DMS153 treated with DMSO at 0.1 percent for 48 hours (cell line): ENCODE results near the gene GSE1.

Source experiments
- DNase-seq: peaks from one replicate; lab custom pipeline; 2025; ENCODE audit not compliant: unreplicated experiment; lab: John Stamatoyannopoulos, UW

The GSE1 gene

DNA sequence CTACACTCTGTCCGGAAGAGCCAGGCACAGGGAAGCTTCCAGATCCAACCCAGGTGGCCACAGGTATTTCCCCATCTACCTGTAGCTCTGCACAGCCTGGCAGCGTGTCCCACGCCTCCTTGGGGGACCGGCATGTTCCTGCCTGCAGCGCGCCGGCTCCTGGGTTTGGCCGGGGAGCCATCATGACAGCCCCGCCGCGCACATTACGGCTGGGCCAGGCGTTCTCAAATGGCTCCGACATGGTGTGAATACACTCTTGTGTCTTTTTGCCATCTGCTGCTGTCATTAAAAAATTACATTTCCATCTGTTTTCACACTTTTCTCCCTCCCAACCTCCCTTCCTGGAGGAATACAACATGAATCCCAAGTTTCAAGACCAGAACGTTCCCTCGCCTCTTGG, 83.7 kb downstream of the GSE1 start:
- DNase-seq: no peak

DNA sequence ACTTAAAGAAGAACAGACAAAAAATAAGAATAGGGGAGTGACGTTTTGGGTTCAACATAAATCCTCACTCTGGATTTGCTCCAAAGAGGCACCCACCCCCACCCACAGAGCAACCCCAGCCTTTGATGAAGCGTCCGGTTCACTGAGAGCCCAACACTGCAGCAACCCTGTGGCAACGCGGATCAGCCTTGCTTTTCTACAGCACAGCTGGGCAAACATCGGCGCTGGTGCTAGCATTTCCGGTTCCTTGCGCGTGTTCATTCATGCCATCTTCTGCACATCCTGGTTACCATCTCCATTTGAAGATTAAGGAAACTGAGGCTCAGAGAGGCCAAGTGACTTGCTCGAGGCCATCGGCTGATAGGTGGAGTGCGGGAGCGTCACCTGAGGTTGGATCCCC, 84.3 kb downstream of the GSE1 start:
- peak; percentile 77 for DNase-seq

DNA sequence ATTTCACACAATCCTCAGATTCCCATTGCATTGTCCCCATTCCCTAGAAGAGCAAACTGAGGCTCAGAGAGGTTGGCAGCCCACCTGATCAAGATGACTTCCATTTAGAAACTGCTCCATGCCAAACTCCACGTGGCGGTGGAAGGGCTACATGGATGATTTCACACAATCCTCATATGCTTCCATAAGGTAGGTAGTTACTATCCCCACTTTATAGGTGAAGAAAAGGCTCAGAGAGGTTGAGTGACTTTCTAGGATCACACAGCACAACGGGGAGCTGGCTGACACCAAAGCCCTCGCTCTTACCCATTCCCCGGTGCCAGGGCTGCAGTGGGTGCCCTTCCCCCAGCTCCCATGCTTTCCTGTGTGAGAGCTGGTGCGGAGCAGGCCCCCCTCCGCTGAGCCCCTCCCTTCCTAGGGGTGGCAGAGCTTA, 85.4 kb downstream of the GSE1 start:
- DNase-seq: no peak

DNA sequence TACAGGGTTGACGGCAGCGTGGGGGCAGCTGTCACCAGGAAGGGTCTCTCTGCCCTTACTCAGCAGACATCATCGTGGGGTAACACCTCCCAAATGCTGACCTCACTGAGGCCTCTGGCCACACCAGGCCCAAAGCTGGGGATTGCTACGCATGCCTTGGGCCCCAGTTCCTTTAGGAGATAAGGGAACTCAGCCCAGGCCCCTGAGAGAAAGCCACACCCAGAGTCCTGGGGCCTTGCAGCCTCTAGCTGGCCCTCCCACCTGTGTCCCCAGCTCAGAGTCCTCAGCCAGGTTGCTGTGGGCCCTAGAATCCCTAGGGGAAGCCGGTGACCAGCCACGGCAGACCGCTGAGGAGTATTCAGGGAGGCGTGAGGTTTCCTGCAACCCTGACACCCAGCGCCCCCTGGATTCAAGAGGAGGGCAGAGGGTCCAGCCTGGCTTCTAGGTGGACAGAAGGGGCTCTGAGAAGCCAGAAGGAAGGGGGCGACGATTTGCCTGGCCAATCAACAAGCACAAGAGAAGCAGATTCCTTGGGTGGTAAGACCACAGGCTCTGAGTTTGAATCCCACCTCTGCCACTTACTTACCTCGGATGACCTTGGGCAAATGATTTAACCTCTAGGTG, 85.9 kb downstream of the GSE1 start:
- DNase-seq: no peak

DNA sequence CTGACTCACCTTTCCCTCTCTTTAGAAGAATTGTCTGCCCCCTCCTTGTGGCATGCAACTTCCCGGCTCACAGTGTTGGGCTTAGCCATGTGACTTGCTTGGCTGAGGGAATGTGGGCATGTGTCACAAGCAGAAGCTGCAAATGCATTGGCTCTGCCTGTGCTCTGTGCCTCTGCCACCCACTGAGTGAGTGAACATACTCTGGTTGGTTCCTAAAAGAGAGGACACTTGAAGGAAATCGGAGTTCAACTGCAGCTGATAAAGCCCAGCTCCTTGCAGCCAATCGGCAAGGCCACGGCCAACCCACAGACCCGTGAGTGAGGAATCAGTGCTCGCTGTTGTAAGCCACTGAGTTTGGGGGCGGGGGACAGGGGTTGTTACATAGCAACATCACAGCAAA, 86.5 kb downstream of the GSE1 start:
- DNase-seq: no peak

DNA sequence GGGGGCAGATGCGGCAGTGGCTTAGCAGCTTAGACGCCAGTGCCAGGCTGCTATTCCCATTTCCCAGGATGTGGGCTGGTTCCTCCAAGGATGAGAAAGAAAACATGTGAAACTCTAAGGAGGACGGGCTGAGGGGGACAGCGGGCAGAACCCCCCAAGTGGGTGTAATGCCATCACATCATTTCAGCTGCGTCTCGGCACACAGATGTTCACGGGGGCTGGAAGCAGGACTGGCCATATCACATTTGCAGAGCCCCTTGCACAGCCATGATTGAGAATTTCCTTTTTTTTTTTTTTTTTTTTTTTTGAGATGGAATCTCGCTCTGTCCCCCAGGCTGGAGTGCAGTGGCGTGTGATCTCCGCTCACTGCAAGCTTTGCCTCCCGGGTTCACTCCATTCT, 90.9 kb downstream of the GSE1 start:
- no peak for DNase-seq

DNA sequence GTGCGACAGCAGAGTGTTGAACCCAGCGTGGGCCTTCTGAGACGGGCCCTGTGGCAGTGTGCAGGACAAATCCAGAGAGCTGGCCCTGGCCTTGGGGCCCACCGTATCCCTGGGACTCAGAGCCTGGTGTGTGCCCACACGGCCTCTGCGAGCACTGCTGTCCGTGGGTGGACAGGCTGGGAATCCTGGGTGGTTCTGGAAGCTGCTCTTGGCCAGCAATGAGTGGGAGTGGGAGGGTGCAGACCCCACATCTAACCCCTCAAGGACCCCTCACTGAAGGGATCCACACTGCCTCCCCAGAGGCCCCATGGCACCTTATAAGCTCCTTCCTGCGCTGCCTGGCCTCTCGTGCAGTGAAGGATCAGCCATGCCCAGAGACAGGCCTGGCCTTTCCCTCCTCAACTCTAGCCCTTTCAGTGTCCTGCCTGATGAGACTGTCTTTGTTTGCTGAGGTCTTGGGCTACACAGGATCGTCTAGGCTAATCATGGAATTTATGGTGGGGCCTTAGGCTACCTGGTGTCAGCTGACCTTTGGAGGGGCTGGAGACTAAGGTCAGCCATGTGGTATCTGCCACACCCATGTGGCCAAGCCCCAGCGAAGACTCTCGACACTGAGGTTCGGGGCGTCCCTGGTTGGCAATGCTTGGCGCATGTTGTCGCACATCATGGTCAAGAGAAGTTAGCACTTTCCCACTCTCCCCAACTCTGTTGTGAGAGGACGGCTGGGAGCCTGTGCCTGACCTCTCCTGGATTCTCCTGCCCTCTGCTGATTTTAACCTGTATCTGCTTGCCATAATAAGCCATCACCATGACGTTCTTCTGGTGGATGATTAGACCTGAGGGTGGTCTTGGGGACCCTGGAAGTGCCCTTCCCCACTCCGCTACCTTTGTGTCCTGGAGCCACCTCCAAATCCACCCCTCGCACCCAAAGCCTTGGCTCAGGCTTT, 92.1 kb downstream of the GSE1 start:
- no peak for DNase-seq

DNA sequence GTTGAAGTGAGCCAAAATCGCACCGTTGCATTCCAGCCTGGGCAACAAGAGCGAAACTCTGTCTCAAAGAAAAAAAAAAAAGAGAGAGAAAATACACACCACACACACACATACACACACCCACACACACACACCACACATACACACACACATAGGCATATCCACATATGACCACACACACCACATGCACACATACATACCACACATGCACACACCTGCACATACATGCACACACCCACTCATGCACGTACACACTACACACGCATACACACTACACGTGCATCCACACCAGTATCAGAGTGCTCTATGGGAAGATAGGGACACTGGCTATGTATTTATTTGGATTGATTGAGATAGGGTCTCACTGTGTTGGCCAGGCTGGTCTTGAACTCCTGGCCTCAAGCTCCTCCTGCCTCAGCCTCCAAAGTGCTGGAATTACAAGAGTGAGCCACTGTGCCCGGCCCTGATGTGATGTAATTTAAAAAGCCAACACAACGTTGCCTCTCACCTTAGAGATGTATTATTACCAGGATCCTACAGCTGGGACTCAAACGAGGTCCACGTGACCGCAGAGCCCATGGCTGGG, 93.4 kb downstream of the GSE1 start:
- DNase-seq: no peak

DNA sequence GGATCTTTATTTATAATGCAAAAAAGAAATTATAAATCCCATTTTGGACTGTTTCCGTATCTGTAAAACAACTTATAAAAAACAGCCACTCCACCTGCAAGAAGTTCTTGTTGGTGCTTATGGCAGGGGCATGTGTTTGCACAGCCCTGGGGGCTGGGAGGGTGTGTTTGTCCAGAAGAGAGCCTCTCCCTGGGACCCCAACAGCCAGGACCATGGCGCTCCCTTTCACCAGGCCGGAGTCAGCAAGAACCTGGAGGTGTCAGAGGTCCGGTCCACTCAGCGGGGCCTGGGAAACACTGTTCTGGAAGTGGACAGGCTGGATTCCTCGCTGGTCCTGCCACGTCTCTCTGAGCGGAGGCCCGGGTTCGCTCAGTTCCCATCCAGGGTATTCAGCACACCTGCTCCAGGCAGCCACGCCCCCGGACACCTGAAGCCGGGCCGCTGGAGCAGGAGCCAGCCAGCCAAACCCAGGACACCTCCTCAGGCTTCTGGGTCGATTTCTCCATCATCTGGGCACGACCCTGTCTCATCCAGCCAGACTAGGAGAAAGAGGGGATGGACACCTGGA, 94.5 kb downstream of the GSE1 start:
- DNase-seq: peak; percentile 28

DNA sequence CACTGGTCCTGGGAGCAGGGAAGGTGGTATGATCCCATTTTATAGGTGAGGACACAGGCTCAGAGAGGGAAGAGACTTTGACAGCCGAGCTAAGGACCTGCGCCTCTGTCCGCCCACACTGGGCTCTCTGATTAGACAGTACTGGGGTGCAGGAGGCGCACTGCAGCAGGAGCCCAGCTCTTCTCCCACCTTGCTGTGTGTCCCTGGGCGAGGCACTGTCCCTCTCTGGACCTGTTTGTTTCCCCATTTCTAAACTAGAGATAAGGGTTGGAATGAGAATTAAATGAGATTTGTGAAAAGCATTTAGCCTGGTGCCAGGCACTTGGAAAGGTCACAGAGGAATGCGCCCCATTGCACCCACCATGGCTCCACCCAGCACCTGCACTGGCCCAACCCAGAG, 95.2 kb downstream of the GSE1 start:
- no peak for DNase-seq

DNA sequence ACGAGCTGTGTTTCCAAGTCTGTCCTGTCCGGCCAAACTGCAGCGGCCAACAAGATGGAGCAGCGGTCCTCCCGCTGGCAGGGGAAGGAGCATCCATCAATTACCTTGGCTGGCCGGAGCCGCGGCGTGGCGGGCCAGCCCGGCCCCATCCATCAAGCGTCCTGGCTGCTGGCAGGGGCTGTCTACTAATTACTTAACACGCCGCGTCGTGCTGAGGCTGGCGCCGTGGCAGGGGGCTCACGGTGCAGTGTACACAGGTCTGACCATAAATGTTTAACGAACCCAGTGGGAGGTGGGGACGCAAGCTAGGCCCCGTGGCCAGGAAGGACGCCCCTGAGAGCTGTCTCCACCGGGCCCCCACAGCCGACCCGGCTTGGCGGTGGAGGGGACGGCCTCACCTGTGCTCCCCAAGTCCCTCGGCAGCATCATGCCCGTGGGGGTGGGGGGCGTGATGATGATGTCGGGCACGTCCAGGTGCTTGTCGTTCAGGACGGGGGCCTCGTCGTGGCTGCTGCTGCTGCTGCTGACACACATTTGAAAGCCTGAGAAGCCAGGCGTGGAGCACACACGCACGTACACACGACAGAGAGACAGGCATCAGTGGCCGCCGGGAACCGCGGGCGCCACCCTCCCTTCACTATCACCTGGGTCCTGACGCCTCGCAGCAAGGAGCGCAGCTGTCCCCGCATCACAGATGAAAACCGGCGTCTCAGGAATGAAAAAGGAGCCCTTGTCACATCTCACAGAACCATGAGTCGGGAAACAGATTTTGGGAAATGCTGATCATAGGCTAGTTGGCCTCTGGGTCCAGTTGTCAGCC, 96.9 kb downstream of the GSE1 start:
- DNase-seq: peak; percentile 40

DNA sequence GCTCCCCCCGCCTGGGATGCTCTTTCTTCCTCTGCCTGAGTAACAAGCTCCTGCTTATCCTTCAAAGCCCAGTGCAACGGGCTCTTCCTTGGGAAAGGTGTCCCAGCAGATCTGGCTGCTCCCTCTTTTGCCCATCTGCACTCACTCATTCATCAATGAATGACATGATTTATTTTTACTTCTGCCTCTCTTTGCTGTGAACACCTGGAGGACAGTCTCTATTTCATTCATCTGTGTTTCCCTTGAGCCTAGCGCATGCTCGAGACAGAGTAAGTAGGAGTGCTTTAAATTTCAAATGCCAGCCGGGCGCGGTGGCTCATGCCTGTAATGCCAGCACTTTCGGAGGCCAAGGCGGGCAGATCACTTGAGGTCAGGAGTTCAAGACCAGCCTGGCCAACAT, 97.6 kb downstream of the GSE1 start:
- peak; percentile 55 for DNase-seq

DNA sequence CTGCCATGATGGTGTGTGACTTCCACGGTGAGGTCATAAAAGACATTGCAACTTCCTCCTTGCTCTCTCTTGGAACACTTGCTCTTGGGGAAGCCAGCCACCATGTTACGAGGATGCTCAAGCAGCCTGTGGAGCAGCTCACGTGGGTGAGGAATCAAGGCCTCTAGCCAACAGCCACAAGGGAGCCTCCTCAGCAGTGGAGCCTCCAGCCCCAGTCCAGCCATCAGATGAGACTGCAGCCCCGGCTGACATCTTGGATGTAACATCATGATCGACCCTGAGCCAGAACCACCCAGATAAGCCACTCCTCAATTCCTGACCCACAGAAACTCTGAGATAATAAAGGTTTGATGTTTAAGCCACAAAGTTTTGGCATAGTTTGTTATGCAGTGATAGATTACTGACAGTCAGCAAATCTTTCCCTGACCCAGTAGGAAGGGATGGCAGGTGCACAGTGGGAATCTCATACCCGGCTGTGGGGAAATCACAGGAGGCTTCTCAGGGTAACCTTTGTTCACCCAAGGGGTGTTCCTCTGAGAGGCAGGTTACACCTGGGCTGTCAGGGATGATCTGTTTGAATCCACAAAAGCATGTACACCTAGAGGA, 99.0 kb downstream of the GSE1 start:
- DNase-seq: no peak

DNA sequence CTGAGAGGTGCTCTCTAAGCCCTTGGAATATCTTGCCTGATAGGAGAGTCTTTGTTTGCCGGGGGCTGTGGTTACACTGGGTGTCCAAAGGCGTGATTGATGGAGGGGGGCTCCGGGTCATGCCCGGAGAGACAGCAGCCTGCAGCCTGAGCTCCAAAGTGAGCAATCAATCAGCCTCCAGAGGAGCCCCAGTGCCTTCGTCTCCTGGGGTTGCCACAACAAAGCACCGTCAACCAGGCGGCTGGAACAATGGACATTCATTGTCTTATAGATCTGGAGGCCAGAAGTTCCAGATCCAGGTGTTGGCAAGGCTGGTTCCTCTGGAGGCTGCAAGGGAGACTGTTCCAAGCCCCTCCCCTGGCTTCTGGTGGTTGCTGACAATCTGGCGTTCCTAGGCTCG, 99.7 kb downstream of the GSE1 start:
- no peak for DNase-seq

DNA sequence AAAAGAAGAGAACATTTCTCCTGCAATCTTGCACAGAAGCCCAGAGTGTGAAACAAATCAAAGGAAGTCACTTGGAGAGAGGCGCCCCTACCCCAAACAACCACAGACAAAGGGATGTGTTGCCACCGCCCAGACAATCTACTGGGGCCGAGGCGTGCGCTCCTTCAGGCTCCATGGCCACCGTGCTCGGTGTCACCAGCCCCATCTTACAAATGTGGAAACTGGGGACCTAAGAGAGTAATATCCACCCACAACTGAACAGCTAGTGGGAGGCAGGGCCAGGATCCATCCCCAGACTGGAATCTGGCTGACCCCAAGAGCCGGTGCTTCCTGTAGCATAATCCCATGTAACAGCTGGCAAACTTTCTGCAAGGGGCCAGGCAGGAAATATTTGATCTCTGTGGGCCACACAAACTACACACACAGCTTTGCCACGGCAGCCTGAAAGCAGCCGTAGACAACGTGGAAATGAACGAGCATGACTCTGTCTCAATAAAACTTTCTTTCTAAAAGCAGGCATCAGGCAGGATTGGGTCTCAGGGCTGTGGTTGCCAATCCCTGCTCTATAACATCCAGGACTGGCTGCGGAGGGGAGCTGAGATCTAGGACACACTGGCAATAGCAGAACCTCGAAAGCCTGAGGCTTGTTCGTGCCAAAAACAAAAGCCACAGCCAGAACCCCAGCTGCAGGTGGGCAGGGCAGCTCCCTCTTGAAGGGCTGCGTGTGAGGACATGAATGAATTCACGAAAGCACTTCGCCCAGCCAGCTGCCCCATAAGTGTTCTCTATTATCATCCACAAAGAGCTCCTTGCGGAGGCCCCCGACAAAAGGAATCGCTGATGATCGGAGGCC, 102.3 kb downstream of the GSE1 start:
- peak; percentile 91 for DNase-seq

DNA sequence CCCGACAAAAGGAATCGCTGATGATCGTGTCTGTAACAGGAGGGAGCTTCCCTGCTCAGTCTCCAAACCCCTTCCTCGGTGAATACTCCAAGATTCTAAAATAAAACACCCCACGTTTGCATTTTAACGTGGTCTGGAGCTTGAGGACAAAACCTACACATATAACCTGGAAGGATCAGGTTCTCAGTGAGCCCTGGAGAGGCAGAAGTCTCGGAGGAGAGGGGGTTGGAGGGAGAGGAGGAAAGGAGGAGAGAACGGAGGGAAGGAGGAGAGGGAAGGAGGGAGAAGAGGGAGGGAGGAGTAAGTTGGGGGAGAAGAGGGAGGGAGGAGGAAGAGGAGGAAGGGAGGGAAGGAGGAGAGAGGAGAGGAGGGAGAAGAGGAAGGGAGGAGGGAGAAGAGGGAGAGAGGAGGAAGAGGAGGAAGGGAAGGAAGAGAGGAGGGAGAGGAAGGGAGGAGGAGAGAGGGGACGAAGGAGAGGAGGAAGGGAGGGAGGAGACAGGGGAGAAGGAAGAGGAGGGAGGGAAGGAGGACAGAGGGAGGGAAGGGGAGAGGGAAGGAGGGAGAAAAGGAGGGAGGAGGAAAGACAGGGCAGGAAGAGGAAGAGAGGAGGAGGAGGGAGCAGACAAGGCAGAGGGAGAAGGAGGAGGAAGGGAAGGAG, 103.0 kb downstream of the GSE1 start:
- no peak for DNase-seq

DNA sequence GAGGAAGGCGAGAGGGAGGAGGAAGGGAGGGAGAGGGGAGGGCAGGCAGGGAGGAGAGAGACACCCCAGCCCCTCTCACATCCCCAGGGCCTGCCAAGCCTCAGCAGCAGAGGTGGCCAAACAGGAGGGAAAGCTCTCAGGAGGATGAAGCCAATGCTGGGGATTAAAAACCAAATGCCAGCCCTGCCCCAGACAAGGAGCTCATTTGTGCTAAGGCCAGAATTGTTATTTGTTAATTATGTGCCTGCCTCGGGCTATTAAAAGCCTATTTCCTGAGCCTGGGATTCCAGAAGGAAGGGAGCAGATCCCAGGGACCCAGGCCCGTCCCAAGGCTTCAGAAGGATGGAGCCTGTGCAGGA, 103.5 kb downstream of the GSE1 start:
- peak; percentile 26 for DNase-seq

DNA sequence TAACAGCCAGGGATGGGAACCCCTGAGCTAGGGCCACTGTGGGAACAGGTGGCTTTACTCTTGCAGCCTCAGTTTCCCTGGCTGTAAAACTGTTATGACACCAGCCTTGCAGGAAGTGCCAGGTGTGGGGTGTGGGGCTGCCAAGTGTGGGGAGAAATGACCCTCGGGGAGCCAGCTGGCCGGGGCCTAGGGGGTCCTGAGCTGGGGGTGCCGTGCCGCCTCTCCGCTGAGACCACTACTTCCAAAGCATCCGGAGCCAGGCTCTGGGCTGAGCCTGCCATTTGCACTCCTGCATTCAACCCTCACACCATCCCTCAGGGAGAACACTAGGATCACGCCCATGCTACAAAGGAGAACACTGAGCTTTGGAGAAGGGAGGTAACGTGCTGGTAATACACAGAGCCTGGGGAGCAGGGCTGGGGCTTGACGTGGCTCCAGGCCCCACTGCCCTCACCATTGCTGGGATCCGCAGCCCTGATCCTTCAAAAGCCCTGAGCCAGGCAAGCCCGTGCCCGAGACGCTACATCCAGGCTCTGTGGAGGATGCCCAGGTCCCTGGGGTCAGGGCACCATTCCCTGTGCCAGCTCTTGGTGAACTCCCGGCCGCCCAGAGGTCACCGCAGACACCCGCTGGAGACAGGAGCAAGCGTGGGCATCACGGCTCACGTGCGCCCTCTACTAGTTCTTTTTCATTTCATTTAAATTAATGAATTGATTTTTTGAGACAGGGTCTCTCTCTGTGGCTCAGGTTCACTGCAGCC, 104.5 kb downstream of the GSE1 start:
- DNase-seq: peak; percentile 79

DNA sequence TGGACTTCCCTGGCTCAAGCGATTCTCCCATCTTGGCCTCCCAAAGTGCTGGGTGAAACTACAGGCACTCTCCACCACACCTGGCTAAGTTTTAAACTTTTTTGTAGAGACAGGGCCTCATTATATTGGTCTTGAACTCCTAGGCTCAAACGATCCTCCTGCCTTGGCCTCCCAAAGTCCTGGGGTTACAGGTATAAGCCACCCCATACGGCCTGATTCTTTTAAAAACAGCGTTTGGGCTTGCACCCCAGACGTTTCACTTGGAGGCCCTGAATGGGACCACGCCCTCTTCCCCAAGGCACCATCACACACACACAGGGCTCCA, 105.0 kb downstream of the GSE1 start:
- DNase-seq: no peak
